ENCODE measurements around the gene DUSP11.

DNA sequence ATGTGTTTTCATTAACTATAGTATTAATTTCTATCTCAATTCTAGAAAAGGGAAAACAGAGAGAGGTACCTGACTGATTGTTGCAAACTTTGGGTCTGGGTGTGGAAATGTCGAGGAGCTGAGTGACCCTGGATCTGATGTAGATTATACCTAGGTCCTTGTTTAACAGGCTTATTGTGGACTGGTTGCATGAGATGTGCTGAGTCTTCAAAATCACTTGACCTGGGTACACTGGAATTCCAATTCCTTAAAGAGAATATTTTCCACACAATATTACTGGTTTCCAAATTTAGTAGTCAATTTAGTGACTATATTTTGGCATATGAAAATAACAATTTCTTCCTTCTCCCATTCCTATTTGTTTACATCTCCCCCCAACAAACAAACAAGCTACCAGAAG is 13.6 kb downstream of the DUSP11 start:
- TF ChIP-seq YY1 (IDR thresholded peaks at IDR 0.05; ENCODE audit: low read depth) (no peak), CREB1 (IDR thresholded peaks at IDR 0.05; ENCODE audit: low read depth) (no peak), TAF1 (IDR thresholded peaks at IDR 0.05; ENCODE audit: low read depth) (no peak), EP300 (IDR thresholded peaks at IDR 0.05; ENCODE audit: borderline replicate concordance) (no peak), RAD21 (IDR thresholded peaks at IDR 0.05; ENCODE audit: low read depth) (no peak), EGR1 (IDR thresholded peaks at IDR 0.05) (no peak), TEAD4 (IDR thresholded peaks at IDR 0.05) (no peak), CEBPB (IDR thresholded peaks at IDR 0.05) (no peak)
- TF ChIP-seq, protein P1, sequence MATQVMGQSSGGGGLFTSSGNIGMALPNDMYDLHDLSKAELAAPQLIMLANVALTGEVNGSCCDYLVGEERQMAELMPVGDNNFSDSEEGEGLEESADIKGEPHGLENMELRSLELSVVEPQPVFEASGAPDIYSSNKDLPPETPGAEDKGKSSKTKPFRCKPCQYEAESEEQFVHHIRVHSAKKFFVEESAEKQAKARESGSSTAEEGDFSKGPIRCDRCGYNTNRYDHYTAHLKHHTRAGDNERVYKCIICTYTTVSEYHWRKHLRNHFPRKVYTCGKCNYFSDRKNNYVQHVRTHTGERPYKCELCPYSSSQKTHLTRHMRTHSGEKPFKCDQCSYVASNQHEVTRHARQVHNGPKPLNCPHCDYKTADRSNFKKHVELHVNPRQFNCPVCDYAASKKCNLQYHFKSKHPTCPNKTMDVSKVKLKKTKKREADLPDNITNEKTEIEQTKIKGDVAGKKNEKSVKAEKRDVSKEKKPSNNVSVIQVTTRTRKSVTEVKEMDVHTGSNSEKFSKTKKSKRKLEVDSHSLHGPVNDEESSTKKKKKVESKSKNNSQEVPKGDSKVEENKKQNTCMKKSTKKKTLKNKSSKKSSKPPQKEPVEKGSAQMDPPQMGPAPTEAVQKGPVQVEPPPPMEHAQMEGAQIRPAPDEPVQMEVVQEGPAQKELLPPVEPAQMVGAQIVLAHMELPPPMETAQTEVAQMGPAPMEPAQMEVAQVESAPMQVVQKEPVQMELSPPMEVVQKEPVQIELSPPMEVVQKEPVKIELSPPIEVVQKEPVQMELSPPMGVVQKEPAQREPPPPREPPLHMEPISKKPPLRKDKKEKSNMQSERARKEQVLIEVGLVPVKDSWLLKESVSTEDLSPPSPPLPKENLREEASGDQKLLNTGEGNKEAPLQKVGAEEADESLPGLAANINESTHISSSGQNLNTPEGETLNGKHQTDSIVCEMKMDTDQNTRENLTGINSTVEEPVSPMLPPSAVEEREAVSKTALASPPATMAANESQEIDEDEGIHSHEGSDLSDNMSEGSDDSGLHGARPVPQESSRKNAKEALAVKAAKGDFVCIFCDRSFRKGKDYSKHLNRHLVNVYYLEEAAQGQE (IDR thresholded peaks at IDR 0.05; ENCODE audit: low read depth), result no peak
- TF ChIP-seq, protein P2, sequence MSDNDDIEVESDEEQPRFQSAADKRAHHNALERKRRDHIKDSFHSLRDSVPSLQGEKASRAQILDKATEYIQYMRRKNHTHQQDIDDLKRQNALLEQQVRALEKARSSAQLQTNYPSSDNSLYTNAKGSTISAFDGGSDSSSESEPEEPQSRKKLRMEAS (IDR thresholded peaks at IDR 0.05), result no peak
